Retinal pigment epithelial cell (primary cell): ENCODE data around the gene KIF17.
"Not testable (repeated sequence)": the region's sequence is repeated elsewhere in the genome, so short reads cannot be mapped to it uniquely, and the experiment has no call there.

Experiments
- DNase-seq: peaks from one replicate; pipeline ENCODE4 v3.0.0-alpha.2; 2010; ENCODE audit warnings: low read depth
- H3K4me3 ChIP-seq: 2 replicates; pipeline ENCODE4 v1.5.1; 2011; ENCODE audit warnings: mild to moderate bottlenecking, low read length, control low read depth, moderate library complexity
- CTCF ChIP-seq: conservative IDR thresholded peaks from 2 replicates; pipeline ENCODE4 v1.5.1; 2011; ENCODE audit warnings: low read depth, low read length, control low read depth, inconsistent platforms

KIF17 gene

GRCh38 chr1:20723159-20723536 lies 5.3 kb upstream of the KIF17 start:
- TF ChIP-seq CTCF = no peak
- H3K4me3 ChIP-seq = no peak overlapping the region
- no peak for DNase-seq

- TF ChIP-seq CTCF = no peak
- DNase-seq = no peak
- H3K4me3 ChIP-seq = no peak overlapping the region
Measured at GRCh38 chr1:20721117-20722061, 3.6 kb upstream of the KIF17 start.

DNA sequence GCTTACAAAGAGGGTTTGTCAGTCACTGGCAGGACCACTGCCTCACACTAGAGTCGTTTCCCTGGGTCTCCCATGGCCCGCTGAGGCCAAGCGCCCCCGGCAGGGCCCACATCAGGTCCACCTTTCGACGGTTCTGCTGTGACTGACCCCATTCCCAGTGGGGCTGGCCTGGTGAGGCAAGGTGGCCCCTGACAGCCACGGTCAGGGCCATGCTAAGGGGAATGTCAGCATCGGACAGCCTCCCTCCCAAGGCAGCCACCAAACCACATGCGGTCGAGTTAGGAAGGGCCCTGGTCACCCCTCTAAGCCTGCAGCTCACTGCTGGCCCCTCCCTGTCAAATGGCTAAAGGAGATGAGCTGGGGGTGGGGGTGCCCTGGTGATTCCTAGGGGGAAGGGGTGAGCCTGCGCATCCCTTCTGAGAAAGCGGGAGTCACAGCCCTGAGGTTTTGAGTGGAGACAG lies 2.9 kb upstream of the KIF17 start:
- H3K4me3 ChIP-seq = no peak overlapping the region
- DNase-seq = no peak
- no peak for TF ChIP-seq CTCF

DNA sequence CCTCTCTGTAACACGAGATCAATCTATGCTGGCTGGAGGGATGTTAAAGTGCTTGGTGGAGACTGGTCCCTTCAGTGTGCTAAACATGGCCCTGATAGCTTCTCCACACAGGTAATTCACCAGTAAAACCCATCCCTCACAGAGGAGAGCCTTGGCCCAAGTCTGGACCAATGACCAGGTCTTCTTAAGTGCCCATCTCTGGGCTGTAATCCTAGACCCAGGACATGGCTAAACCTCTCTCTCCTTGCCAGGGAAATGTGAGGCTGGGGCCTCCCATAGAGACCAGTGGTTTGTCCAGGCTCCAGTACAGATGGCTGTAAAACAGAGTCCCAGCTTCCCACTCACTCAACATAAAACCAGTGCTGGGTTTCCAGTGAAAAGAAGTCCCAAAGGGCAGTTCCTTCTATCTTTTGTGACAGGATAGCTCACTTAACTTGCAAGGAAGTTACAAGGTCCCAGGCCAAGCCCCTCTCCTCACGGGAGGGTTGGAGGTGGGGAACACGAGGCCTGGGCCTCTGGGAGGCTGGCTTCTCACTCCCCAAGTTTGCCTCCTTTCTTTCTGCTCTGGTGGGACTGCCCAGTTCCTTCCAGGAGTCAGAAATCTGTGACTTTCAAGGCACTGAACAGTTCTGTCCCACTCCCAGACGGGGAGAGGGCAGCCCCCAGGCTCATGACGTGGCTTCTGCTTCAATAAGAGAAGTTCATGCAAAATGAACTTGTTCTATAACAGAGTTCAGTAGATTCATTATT lies 2.2 kb upstream of the KIF17 start:
- no peak for TF ChIP-seq CTCF
- H3K4me3 ChIP-seq = no peak overlapping the region
- no peak for DNase-seq

- DNase-seq = no peak
- no peak overlapping the region for H3K4me3 ChIP-seq
- no peak for TF ChIP-seq CTCF
Measured at GRCh38 chr1:20719261-20719660, 1.5 kb upstream of the KIF17 start.

- H3K4me3 ChIP-seq = peak overlapping the region; percentile 37
- DNase-seq = not testable (repeated sequence)
Measured at GRCh38 chr1:20718343-20718882, 606 bp upstream of the KIF17 start.

- no peak for DNase-seq
- no peak for TF ChIP-seq CTCF
- no peak overlapping the region for H3K4me3 ChIP-seq
Measured at GRCh38 chr1:20716232-20716631, 1.6 kb downstream of the KIF17 start.
